Ovary (tissue), 9 donors: ENCODE data around the gene TP53TG5. TPM values are rescaled to one million over a fixed set of nuclear protein-coding genes. Genes with fewer than 3 reads are reported as not detected.
"Not testable (repeated sequence)": the region's sequence is repeated elsewhere in the genome, so short reads cannot be mapped to it uniquely, and the experiment has no call there.

ENCODE experiments used
- DNase-seq, 5 donors: peaks; one replicate each; pipeline ENCODE4 v3.0.0-alpha.2; 2019 to 2020
- H3K27ac ChIP-seq, 2 donors: fragments of 200-600 bp; one replicate each; pipeline versions ENCODE4 v1.5.1 to v1.8.0; 2019 to 2022
- H3K27me3 ChIP-seq: fragments of 200-600 bp; one replicate; pipeline ENCODE4 v1.8.0; 2022
- H3K36me3 ChIP-seq: fragments of 200-600 bp; sonication (generic); one replicate; pipeline ENCODE4 v1.5.1; 2019
- H3K4me1 ChIP-seq: one replicate; pipeline ENCODE4 v1.8.1; 2013; ENCODE audit warnings: mild to moderate bottlenecking, moderate library complexity; ENCODE audit not compliant: insufficient read depth
- H3K4me3 ChIP-seq: fragments of 200-600 bp; sonication (generic); one replicate; pipeline ENCODE4 v1.5.1; 2017
- H3K9me3 ChIP-seq, 2 donors: fragments of 200-600 bp in 1 of 2; sonication (generic) in 1 of 2; one replicate each; pipeline versions ENCODE4 v1.5.1 to v1.8.1; 2013 to 2019; ENCODE audit warnings: mild to moderate bottlenecking in 1 of 2, moderate library complexity in 1 of 2
- CTCF ChIP-seq, 3 donors: fragments of 450-650 bp in 2 of 3; fragments of 200-600 bp in 1 of 3; IDR thresholded peaks; one replicate each; pipeline versions ENCODE4 v1.5.1 to v1.8.0; 2016 to 2022; ENCODE audit warnings: antibody characterized with exemption in 3 of 3, mild to moderate bottlenecking in 1 of 3
- EP300 ChIP-seq: sonication (generic); formaldehyde crosslinking; IDR thresholded peaks from one replicate; pipeline ENCODE4 v1.6.1; 2017; ENCODE audit warnings: antibody characterized with exemption
- POLR2A ChIP-seq: fragments of 450-650 bp; IDR thresholded peaks from one replicate; pipeline ENCODE4 v1.6.1; 2017; ENCODE audit warnings: antibody characterized with exemption, mild to moderate bottlenecking, moderate library complexity
- WGBS, 3 donors: extraction: QIAGEN DNeasy Blood & Tissue Kit in 1 of 3; methylation state at CpG; one replicate each; pipeline versions ENCODE4 v1.1.5 to v1.1.7; 2013 to 2017; 5-methylcytosine and 5-hydroxymethylcytosine counted together
- intact Hi-C, 4 donors: fragments of 100-400 bp; cut with DNase I; formaldehyde crosslinking; loops; one replicate each; pipeline versions ENCODE4 v1.11.0 to v1.15.1; 2022 to 2023
- polyA plus RNA-seq, 2 donors: library from polyadenylated mRNA; stranded (reverse); fragments of 200-250 nt in 1 of 2; fragments of 350-450 nt in 1 of 2; fragmentation: Illumina TruSeq in 1 of 2; extraction: RNeasy Lipid Tissue Mini Kit (QIAGEN cat#74804) in 1 of 2; gene quantifications; one replicate each; pipeline ENCODE4 v1.2.3, GENCODE V29; 2013 to 2014
- total RNA-seq, 7 donors: library from RNA; depleted of rRNA in 2 of 7; stranded (reverse); fragments of >200 nt in 2 of 7; fragmentation: NEBNext Ultra II Directional in 3 of 7; extraction: Animal tissue kit (Norgen Biotek cat#: 25700) in 3 of 7; gene quantifications; one replicate each; pipeline versions ENCODE4 v1.1.0 to v1.2.4, GENCODE V29; 2016 to 2023
- donor health status: DM: no; HTN: no; CAD: no; lungs with moderate emphysema.
- donor health status: DM: no; HTN: no; CAD: no.
- donor health status: Bipolar disorder and iron deficiency.
- donor health status: DM: yes; HTN: yes; CAD: no.
- donor health status: DM: no; HTN: no; CAD: no.
- donor health status: DM: yes; HTN: yes; CAD: no.

TP53TG5 gene
- total and polyA plus RNA-seq, 9 donors: 0.02 to 0.89 (median 0.42) TPM; not detected in 6

- H3K27ac ChIP-seq: no peak overlapping the region
- 83 to 96% (median 92%) methylated on average over 1 of the region's 1 CpG for WGBS, 3 donors
Measured at GRCh38 chr20:45353746-45354145, 24.4 kb downstream of the TP53TG5 start.

GRCh38 chr20:45352729-45353128, 25.4 kb downstream of the TP53TG5 start:
- no peak overlapping the region for H3K27ac ChIP-seq
- no peak for TF ChIP-seq CTCF (IDR thresholded peaks at IDR 0.05)
- no peak for TF ChIP-seq EP300
- TF ChIP-seq POLR2A: no peak
- no peaks in the 10 kb centered on the region for H3K4me1 ChIP-seq
- no peak overlapping the region for H3K4me3 ChIP-seq
- intact Hi-C loops: no loop called here
- no peak for DNase-seq
- no peaks in the 10 kb centered on the region for H3K9me3 ChIP-seq
- no peaks in the 10 kb centered on the region for H3K27me3 ChIP-seq
- WGBS, 3 donors: 74 to 81% (median 80%) methylated on average over 3 of the region's 3 CpGs
- H3K36me3 ChIP-seq: no peaks in the 10 kb centered on the region

More at GRCh38 chr20:45353746-45354145, 24.4 kb downstream of the TP53TG5 start:
- Histone ChIP-seq H3K27me3 (no peaks in the 10 kb centered on the region), H3K4me1 (peaks cover 3% of the 10 kb centered on the region), H3K4me3 (no peak overlapping the region), H3K9me3 (no peaks in the 10 kb centered on the region), H3K36me3 (no peaks in the 10 kb centered on the region)
- intact Hi-C loops: no loop called here
- TF ChIP-seq POLR2A: no peak
- no peak for TF ChIP-seq CTCF (IDR thresholded peaks at IDR 0.05)
- no peak for TF ChIP-seq EP300
- DNase-seq: no peak

- H3K9me3 ChIP-seq, H3K4me1 ChIP-seq, intact Hi-C loops, DNase-seq, H3K36me3 ChIP-seq, H3K27me3 ChIP-seq, H3K27ac ChIP-seq, H3K4me3 ChIP-seq: not testable (repeated sequence)
- WGBS, 3 donors: 93 to 94% (median 93%) methylated on average over 10 of the region's 10 CpGs
Measured at GRCh38 chr20:45350795-45351194, 27.3 kb downstream of the TP53TG5 start.

GRCh38 chr20:45350217-45350616, 27.9 kb downstream of the TP53TG5 start:
- 46 to 55% (median 48%) methylated on average over 1 of the region's 1 CpG for WGBS, 3 donors
- TF ChIP-seq POLR2A (no peak), EP300 (no peak), CTCF (IDR thresholded peaks at IDR 0.05) (no peak)
- Histone ChIP-seq H3K36me3 (no peaks in the 10 kb centered on the region), H3K9me3 (no peaks in the 10 kb centered on the region), H3K4me3 (no peak overlapping the region), H3K4me1 (peaks cover 6% of the 10 kb centered on the region), H3K27ac (no peak overlapping the region), H3K27me3 (no peaks in the 10 kb centered on the region)
- intact Hi-C loops: no loop called here
- no peak for DNase-seq

- H3K4me1 ChIP-seq: peaks cover 8% of the 10 kb centered on the region
- intact Hi-C loops: no loop called here
Measured at GRCh38 chr20:45347936-45348778, 30.0 kb downstream of the TP53TG5 start, which contains the start of gene SDC4. TSS of gene SDC4 (minus strand) at chr20:45348424. CDS start at chr20:45348384, 40 bp downstream.

More at GRCh38 chr20:45347936-45348778, 30.0 kb downstream of the TP53TG5 start, which contains the start of gene SDC4:
- TF ChIP-seq POLR2A: peak; percentile 59
- no peak for TF ChIP-seq CTCF (IDR thresholded peaks at IDR 0.05)
- Histone ChIP-seq H3K4me3 (peak within 1 kb of the TSS; percentile 67), H3K27ac (peak within 1 kb of the TSS; percentile 21 to 59), H3K9me3 (no peaks in the 10 kb centered on the region), H3K27me3 (no peaks in the 10 kb centered on the region), H3K36me3 (no peaks in the 10 kb centered on the region)
- peak; percentile 50 to 74 (median 63) for DNase-seq
- WGBS, 3 donors: 1 to 2% (median 2%) methylated on average over 65 to 77 of the region's 77 CpGs
